GM12878 (cell line): Measurements from ENCODE around the gene SLC25A44. TPM values are rescaled to one million over a fixed set of nuclear protein-coding genes. Genes with fewer than 3 reads are reported as not detected.
A peak's percentile ranks its signal among the peaks of the same experiment; 100 is the strongest.

Experiments used
- ATAC-seq: fragments of 200-7000 bp; cut with Tn5 transposase; 3 replicates; pipeline ENCODE4 v1.9.1; 2020; ENCODE audit warnings: mild to moderate bottlenecking, moderate library complexity
- BruUV-seq: library from RNA; stranded (reverse); fragments of 400-500 nt; replicated peaks from 2 replicates; lab custom pipeline; 2021; lab: Mats Ljungman, UMichigan
- CTCF ChIA-PET: fragments of 300-600 bp; sonication (Branson Sonifier 250); formaldehyde crosslinking; extraction: SDS; loops from one replicate; lab custom pipeline; 2021; ENCODE audit warnings: inconsistent platforms; lab: Yijun Ruan, JAX
- POLR2A ChIA-PET: fragments of 350-600 bp; formaldehyde crosslinking; extraction: SDS; loops from one replicate; lab custom pipeline; 2021; ENCODE audit warnings: inconsistent platforms; lab: Charles Lee
- RAD21 ChIA-PET: fragments of 300-600 bp; sonication (Branson Sonifier 250); formaldehyde crosslinking; loops from one replicate; lab custom pipeline; 2023; ENCODE audit warnings: antibody characterized with exemption; ENCODE audit not compliant: unreplicated experiment; lab: Charles Lee
- SMC1A ChIA-PET: fragments of 300-600 bp; sonication (Branson Sonifier 250); formaldehyde crosslinking; loops from one replicate; lab custom pipeline; 2023; ENCODE audit not compliant: unreplicated experiment, uncharacterized antibody; lab: Charles Lee
- DNase-seq: peaks from one replicate; pipeline ENCODE4 v3.0.0-alpha.2; 2011; ENCODE audit warnings: low read depth, low spot score
- FAIRE-seq: peaks from 3 replicates; lab custom pipeline; 2011; peaks lifted over from hg19 to GRCh38; lab: Jason Lieb, UNC
- H2AFZ ChIP-seq: 2 replicates; pipeline ENCODE4 v1.6.0; 2011; ENCODE audit warnings: low read depth, low read length, control low read depth; ENCODE audit not compliant: control insufficient read depth
- H3K27ac ChIP-seq: 2 replicates; pipeline ENCODE4 v1.5.1; 2011; ENCODE audit warnings: control low read depth; ENCODE audit not compliant: control insufficient read depth, insufficient read depth
- H3K27me3 ChIP-seq, 2 experiments: replicated peaks in 1 of 2; 2 replicates each; pipeline versions ENCODE4 v1.6.0 to v1.6.1; 2011; ENCODE audit warnings: low read length in 1 of 2; ENCODE audit not compliant: control insufficient read depth in 2 of 2, insufficient read depth in 2 of 2
- H3K36me3 ChIP-seq, 2 experiments: 2 replicates each; pipeline ENCODE4 v1.5.1; 2011; ENCODE audit warnings: low read length in 1 of 2; ENCODE audit not compliant: control insufficient read depth in 2 of 2, insufficient read depth in 2 of 2
- H3K4me1 ChIP-seq: 2 replicates; pipeline ENCODE4 v1.6.1; 2011; ENCODE audit warnings: mild to moderate bottlenecking, low read length, moderate library complexity, mixed read lengths; ENCODE audit not compliant: control insufficient read depth, insufficient read depth
- H3K4me2 ChIP-seq: 2 replicates; pipeline ENCODE4 v1.6.0; 2011; ENCODE audit warnings: control low read depth; ENCODE audit not compliant: control insufficient read depth, insufficient read depth
- H3K4me3 ChIP-seq: fragments of 200-600 bp; sonication (generic); 2 replicates; pipeline ENCODE4 v1.5.1; 2016
- H3K79me2 ChIP-seq: 2 replicates; pipeline ENCODE4 v1.6.0; 2011; ENCODE audit warnings: low read length; ENCODE audit not compliant: control insufficient read depth, insufficient read depth
- H3K9ac ChIP-seq: 2 replicates; pipeline ENCODE4 v1.8.0; 2011; ENCODE audit warnings: low read length, control low read depth, mixed read lengths; ENCODE audit not compliant: control insufficient read depth, insufficient read depth
- H3K9me3 ChIP-seq: replicated peaks from 3 replicates; pipeline ENCODE4 v1.5.1; 2011; ENCODE audit warnings: mild to moderate bottlenecking, low read length; ENCODE audit not compliant: control insufficient read depth, insufficient read depth
- H4K20me1 ChIP-seq: 2 replicates; pipeline ENCODE4 v1.6.0; 2011; ENCODE audit not compliant: control insufficient read depth, insufficient read depth
- CTCF ChIP-seq, 3 experiments: IDR thresholded peaks in 2 of 3; conservative IDR thresholded peaks in 1 of 3; 2 replicates each; pipeline ENCODE4 v1.5.1; 2011; ENCODE audit warnings: low read depth in 3 of 3, low read length in 3 of 3, mild to moderate bottlenecking in 3 of 3, control low read depth in 2 of 3, moderate library complexity in 2 of 3, inconsistent platforms in 1 of 3, mixed read lengths in 1 of 3; ENCODE audit not compliant: control insufficient read depth in 2 of 3, insufficient read depth in 1 of 3; ENCODE audit errors: extremely low read depth in 1 of 3
- IKZF2 ChIP-seq, 2 experiments: fragments of 450-650 bp; IDR thresholded peaks; 2 replicates each; pipeline ENCODE4 v1.6.1; 2017; ENCODE audit warnings: mild to moderate bottlenecking in 2 of 2, moderate library complexity in 2 of 2
- KDM1A ChIP-seq: fragments of 200-600 bp; sonication (generic); IDR thresholded peaks from 2 replicates; pipeline ENCODE4 v1.6.1; 2016; ENCODE audit warnings: borderline replicate concordance
- ZBTB40 ChIP-seq: fragments of 450-650 bp; IDR thresholded peaks from 2 replicates; pipeline ENCODE4 v1.6.1; 2016; ENCODE audit warnings: mild to moderate bottlenecking, moderate library complexity, borderline replicate concordance
- WGBS: methylation state at CpG from one replicate; pipeline ENCODE4 v1.1.6; 2016; ENCODE audit warnings: low lambda C conversion rate; ENCODE audit not compliant: insufficient replicate concordance, insufficient coverage; ENCODE audit errors: missing lambda C conversion rate; 5-methylcytosine and 5-hydroxymethylcytosine counted together
- in situ Hi-C: fragments of 300-500 bp; cut with MboI; formaldehyde crosslinking; loops from 9 replicates; pipeline ENCODE4 v1.14.3; 2018; ENCODE audit warnings: mixed read lengths
- intact Hi-C: fragments of 100-400 bp; cut with micrococcal nuclease; formaldehyde crosslinking; loops from one replicate; pipeline ENCODE4 v1.14.2; 2022; ENCODE audit not compliant: unreplicated experiment
- polyA plus RNA-seq, 11 experiments: library from polyadenylated mRNA; depleted of rRNA in 4 of 11; unstranded in 6 of 11; stranded (reverse) in 5 of 11; fragments of >200 nt; fragmentation: Nextera tagmentation in 4 of 11; fragmentation: Illumina TruSeq in 1 of 11; extraction: Ambion mirVana in 4 of 11; extraction: Trizol in 1 of 11; gene quantifications; 1 replicate in 1 of 11; 2 replicates in 10 of 11; pipeline versions ENCODE4 v1.2.1 to v1.2.3, GENCODE V29; 2011 to 2016; ENCODE audit warnings: inconsistent platforms in 2 of 11, missing spikeins in 2 of 11, low read depth in 1 of 11
- total RNA-seq, 4 experiments: library from RNA; depleted of rRNA in 3 of 4; stranded (reverse); fragments of >200 nt in 3 of 4; fragmentation: Illumina TruSeq in 1 of 4; extraction: Trizol in 1 of 4; gene quantifications; 2 replicates each; pipeline versions ENCODE4 v1.2.1 to v1.2.3, GENCODE V29; 2013 to 2021
- TF ChIP-seq, protein P1 (sequence below): IDR thresholded peaks from 2 replicates; pipeline ENCODE4 v1.6.1; 2012; ENCODE audit warnings: improper control_type of control experiment, low read depth, low read length; ENCODE audit not compliant: insufficient replicate concordance

SLC25A44 gene
- total and polyA plus RNA-seq, 10 of the 15 experiments (the other 5 are each of a cell fraction or from before 2014, with no cell fraction given): 7.1 to 43.3 (median 30.4) TPM

GRCh38 chr1:156246241-156246780 lies 52.4 kb downstream of the SLC25A44 start:
- H3K4me2 ChIP-seq: peak overlapping the region; percentile 85
- peak overlapping the region; percentile 57; the same call in 1 of the 2 replicates for H3K9ac ChIP-seq
- in situ Hi-C loops: no loop called here
- POLR2A ChIA-PET: interaction anchor here (0.9 kb wide), 2 partner anchors 8 to 48 kb away, joined by 3 read pairs; no protein-coding TSS in a partner anchor
- H3K27me3 ChIP-seq: no peaks in the 10 kb centered on the region
- H3K4me1 ChIP-seq: peaks cover 19% of the 10 kb centered on the region
- BruUV-seq: no TSS peak
- no peaks in the 10 kb centered on the region for H3K79me2 ChIP-seq
- RAD21 ChIA-PET: interaction anchor here (0.7 to 1.1 kb wide), 2 partner anchors 27 to 72 kb away, joined by 3 read pairs; no protein-coding TSS in a partner anchor
- SMC1A ChIA-PET: interaction anchor here (0.6 to 1.3 kb wide), 3 partner anchors 11 to 117 kb away, joined by 3 to 4 read pairs (median 3); no protein-coding TSS in a partner anchor
- intact Hi-C loops: no loop called here
- no peak overlapping the region for H3K27ac ChIP-seq
- peak overlapping the region; percentile 80; the same call in 1 of the 2 replicates for H2AFZ ChIP-seq
- 17% methylated on average over 10 of the region's 10 CpGs for WGBS
- H3K9me3 ChIP-seq: no peaks in the 10 kb centered on the region
- peak overlapping the region; percentile 71; the same call in 1 of the 2 replicates for H3K4me3 ChIP-seq
- TF ChIP-seq KDM1A (no peak), CTCF (IDR thresholded peaks at IDR 0.05 in 2 of 3, conservative IDR thresholded peaks at IDR 0.05 in 1 of 3; ENCODE audit: control insufficient read depth in 2 of 3, extremely low read depth in 1 of 3, insufficient read depth in 1 of 3, low read depth in 3 of 3, low read length in 3 of 3) (no peak), IKZF2 (IDR thresholded peaks at IDR 0.05) (no peak), ZBTB40 (no peak)
- TF ChIP-seq, protein P1, sequence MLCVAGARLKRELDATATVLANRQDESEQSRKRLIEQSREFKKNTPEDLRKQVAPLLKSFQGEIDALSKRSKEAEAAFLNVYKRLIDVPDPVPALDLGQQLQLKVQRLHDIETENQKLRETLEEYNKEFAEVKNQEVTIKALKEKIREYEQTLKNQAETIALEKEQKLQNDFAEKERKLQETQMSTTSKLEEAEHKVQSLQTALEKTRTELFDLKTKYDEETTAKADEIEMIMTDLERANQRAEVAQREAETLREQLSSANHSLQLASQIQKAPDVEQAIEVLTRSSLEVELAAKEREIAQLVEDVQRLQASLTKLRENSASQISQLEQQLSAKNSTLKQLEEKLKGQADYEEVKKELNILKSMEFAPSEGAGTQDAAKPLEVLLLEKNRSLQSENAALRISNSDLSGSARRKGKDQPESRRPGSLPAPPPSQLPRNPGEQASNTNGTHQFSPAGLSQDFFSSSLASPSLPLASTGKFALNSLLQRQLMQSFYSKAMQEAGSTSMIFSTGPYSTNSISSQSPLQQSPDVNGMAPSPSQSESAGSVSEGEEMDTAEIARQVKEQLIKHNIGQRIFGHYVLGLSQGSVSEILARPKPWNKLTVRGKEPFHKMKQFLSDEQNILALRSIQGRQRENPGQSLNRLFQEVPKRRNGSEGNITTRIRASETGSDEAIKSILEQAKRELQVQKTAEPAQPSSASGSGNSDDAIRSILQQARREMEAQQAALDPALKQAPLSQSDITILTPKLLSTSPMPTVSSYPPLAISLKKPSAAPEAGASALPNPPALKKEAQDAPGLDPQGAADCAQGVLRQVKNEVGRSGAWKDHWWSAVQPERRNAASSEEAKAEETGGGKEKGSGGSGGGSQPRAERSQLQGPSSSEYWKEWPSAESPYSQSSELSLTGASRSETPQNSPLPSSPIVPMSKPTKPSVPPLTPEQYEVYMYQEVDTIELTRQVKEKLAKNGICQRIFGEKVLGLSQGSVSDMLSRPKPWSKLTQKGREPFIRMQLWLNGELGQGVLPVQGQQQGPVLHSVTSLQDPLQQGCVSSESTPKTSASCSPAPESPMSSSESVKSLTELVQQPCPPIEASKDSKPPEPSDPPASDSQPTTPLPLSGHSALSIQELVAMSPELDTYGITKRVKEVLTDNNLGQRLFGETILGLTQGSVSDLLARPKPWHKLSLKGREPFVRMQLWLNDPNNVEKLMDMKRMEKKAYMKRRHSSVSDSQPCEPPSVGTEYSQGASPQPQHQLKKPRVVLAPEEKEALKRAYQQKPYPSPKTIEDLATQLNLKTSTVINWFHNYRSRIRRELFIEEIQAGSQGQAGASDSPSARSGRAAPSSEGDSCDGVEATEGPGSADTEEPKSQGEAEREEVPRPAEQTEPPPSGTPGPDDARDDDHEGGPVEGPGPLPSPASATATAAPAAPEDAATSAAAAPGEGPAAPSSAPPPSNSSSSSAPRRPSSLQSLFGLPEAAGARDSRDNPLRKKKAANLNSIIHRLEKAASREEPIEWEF: no peak
- no peak for DNase-seq
- no peak for FAIRE-seq
- peaks cover 3 to 21% of the 10 kb centered on the region in 2 experiments; a peak in 3 of 4 replicates for H3K36me3 ChIP-seq
- no peaks in the 10 kb centered on the region for H4K20me1 ChIP-seq
- CTCF ChIA-PET: interaction anchor here (1.0 to 1.4 kb wide), 5 partner anchors 73 to 155 kb away, joined by 3 to 4 read pairs (median 3); no protein-coding TSS in a partner anchor
- no peak for ATAC-seq
